ENCODE measurements around the gene LECT2.

The LECT2 gene

DNA sequence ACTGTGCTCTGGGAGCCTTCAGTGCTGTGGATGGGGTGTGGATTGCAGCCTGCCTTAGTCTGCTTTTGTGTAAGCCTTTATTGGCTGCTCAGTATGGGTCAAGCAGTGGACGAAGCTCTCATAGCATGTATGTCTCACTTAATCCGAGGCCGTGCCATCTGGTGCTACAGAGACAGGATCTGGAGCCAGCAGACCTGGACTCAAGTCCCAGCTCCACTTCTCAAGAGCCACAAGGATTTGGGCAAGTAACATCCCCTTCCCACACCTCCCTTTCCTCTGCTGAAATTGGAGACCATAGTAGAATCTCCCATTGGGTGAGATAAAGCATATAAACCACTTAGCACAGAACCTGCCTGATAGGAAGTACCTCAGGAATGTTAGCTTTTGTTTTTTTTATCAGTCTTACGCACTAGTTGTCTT, 23.4 kb upstream of the LECT2 start:
- no peak for DNase-seq (ENCODE audit: low spot score)

DNA sequence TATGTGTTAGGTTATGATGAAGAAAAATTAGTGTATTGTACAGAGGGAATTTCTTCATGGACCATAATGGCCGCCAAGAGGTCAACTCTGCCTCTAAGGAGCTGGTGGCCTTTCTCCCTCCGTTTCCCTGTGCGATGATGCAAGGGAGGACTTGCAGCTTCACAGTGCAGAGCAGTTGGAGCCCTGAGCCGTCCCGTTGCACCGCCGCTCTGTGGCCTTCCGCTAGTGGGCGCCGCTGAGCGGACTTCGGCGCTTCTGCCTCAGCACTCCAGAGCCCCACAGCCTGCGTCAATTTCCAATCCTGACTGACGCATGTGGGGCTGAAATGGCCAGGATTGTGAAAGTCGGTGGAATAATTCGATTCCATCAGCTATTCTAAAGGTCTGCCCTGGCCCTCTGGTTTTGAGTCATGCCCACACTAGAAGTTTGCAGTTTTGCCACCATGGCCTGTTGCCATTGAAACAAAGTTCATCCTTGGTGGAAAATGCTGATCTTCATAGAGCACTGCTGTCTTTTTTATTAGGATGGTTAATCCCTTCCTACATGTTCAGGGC, 22.7 kb upstream of the LECT2 start:
- peak; percentile 34 for DNase-seq (ENCODE audit: low spot score)

DNA sequence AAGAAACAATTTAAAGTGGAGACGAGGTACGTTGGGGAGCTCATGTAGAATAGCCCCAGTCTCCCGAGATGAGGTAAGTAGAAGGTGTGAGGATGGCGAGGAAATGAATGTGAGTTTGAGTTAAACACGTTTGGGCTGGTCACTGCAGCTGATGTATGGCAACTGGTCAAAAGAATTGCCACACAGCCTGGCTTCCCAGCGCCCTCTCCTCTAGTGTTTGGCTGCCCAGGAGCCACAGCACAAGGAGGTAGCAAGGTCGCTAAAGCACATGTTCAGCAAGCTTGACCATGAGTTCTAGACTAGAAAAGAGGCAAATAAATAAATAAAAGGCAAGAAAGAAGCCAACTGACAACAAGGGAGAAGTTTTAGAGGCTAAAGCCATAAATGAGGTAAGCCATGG, 21.4 kb upstream of the LECT2 start:
- no peak for DNase-seq (ENCODE audit: low spot score)

DNA sequence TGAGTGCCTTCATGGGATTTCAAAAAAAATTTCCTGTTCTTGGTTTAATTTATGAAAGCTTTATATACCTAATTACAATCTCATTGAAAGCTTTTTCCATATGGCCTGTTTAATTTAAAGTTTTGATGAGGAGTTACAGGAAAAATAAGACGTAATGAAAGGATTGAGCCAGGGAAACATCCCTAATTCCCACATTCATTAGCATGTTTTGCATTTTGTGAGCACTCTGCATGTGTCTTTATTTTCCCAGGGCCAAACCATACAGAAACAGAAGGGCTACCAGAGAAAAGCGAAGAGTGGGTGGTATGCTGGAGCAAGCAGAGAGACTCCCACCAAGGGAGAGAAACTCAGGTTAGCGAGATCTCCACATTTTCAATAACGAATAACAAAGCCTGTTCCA, 20.3 kb upstream of the LECT2 start:
- no peak for DNase-seq (ENCODE audit: low spot score)

DNA sequence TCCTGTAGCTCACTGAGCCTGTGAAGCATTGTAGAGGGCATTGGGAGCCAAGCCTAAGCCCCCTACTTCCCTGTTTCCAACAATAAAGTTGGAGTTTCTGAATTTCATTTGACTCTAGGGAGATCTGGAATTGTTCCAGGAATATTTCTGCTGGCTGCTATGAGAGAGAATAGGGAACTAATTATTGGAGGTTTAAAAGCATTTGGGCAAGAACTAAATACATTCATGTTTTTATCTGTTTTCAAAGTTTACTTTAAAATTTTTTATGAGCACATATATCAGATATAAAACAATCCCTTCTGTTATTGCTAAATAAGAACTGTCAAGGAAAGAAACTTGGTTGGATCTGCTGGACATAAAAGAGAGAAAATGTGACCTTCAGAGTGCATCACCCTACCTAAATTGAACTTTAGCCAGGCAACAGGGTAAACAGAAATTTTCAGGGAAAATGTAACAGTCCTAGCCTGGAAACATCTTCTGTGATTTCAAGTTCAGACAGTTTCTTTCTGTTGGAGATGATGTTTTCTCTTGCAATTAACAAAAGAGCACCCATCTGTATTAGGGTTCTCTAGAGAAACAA, 19.3 kb upstream of the LECT2 start:
- DNase-seq (ENCODE audit: low spot score): no peak

DNA sequence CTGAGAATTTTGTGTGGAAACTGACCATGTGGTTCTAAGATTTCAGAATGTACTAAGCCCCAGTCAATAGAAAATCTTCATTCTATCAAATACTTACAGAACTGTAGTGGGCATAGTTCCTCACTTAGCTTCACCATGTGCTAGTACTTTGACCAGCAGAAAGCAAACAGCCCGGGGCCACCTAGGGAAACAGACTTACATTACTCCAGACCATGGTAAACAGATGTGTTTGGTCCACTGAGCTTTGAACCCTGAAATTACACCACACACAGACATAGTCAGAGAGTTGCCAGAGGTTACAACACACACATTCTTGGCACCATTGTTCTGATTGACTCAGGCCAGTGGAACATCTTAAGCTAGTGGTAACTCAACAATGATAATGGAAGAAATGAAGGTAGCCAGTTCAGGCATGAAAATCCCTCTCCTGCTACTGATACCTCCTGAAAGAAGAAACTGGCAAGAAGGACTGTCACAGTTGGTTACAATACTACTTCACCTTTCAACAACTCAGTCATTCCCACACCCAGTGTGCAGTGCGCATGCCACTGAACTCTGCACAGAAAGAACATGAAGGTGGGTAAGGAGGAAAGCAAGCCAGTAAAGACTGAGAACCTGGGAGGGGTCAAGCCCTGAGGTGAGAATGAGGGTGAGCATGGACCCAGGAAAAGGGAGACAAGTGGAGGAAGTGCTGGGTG, 18.7 kb upstream of the LECT2 start:
- no peak for DNase-seq (ENCODE audit: low spot score)

DNA sequence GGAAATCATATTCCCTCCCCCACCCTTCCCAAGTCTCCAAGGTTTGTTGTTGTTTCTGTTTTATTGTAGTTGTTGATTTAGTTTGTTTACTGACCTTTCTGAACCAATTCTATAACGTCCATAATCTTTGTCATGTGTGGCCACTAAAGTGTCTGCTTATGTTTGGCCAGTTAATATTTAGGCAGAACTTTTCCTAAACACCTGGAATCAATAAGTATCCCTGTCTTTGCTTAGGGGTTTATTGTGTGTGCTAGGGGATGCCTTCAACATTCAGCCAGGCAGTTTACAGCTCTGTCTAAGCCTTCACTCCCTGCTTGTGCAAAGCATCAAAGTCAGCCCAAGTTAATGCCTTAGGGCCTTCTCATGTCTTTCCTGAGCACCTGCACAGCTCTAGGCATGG, 16.9 kb upstream of the LECT2 start:
- no peak for DNase-seq (ENCODE audit: low spot score)

DNA sequence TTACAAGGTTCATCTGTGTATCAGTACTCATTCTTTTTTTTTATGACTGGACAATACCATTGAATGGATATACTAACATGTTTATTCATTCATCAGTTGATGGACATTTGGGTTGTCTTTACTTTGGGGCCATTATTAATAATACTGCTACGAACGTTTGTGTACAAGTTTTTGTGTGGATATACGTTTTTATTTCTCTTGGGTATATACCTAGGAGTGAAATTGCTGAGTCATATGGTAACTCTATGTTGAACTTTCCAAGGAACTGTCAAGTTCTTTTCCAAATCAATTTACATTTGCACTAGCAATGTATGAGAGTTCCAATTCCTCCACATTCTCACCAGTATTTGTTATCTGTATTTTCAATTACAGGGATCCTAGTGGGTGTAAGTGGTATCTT, 12.0 kb upstream of the LECT2 start:
- DNase-seq (ENCODE audit: low spot score): no peak

DNA sequence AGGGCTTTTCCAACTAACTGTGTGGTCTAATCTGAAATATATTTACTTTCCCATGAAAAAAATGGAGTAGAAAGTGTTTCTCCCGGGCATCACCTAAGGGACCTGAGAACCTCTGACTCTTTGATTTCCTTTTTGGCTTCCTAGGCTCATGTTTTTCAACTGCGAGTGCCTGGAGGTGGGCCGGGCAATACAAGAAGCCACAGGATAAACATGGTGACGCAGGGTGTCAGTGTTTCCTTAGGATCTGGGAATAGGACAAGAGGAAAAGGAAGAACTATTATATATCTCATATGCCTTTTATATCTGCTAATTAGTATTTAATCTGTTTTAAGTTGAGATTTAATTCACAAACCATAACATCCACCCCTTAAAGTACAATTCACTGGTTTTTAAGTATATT, 11.4 kb upstream of the LECT2 start:
- DNase-seq (ENCODE audit: low spot score): no peak

DNA sequence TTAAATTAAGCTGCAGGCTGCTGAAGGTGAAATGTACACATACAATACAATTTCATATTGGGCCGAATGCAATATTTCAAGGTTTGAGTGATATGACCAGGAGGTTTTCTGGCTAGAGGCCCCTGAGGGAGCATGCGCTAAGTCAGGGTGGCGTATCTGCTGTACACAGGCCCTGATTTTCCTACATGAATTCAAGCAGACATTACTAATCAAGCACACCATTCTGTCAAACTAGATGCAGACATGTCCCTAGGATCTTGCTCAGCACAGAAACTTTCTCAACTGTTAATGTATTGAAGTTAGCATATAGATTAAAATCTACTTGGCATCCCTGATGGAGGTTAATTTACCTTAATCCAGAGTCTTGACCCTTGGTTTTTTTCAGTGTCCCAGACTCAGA, 10.7 kb upstream of the LECT2 start:
- no peak for DNase-seq (ENCODE audit: low spot score)

DNA sequence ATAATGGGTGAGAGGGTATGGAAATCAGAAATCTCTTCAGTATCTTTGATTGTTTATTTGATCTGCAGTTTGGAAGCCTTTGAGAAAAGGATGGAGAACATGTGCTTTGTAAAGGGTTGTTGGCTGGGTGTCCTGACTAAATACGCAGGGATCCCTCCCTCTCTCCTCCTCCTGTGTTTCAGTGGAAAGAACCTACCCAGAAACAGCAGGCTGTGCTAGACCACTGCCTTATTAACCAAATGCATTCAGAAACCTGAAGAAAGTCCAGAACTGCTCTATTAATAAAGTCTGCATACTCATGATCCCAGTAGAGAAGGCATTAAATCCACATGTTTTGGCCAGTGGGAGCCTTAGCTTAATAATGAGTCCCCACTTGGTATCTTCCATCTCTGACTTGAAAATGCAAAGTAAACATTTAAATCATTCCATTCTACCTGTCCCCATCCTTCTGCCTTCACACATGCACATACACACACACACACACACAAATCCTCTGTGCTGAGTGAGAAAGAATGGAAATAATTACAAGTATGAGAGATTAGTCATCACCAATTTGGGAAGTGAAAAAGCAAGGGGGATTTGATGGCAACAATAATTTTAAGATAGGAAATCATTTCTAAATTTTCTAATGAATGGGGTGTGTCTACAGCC, 10.0 kb upstream of the LECT2 start:
- no peak for DNase-seq (ENCODE audit: low spot score)

DNA sequence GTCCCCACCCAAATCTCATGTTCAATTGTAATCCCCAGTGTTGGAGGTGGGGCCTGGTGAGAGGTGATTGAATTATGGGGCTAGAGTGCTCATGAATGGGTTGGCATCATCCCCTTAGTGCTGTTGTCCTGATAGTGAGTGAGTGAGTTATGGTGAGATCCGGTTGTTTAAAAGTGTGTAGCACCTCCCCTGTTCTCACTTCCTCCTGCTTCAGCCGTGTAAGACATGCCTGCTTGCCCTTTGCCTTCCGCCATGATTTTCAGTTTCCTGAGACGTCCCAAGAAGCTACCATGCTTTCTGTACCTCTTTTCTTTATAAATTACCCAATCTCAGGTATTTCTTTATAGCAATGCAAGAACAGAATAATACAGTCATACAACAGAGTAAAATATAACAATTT, 742 bp upstream of the LECT2 start:
- DNase-seq (ENCODE audit: low spot score): no peak

DNA sequence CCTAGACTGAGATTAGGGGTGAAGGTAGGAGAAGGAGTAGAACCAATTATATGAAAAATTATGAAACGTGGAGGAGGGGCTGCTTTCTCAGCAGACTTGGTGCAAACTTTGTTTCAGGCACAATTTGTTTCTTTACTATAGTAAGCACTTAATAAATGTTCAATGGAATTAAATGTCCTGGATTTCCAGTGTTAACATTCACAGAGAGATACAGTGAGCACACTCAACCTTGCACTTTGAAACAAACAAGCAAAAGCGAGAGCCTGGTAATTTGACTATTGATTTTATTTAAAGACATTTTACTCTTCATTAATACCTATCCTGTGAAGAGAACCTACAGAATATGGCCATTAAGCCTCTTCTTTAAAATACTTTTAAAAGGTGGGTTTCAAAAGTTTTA, 933 bp downstream of the LECT2 start:
- no peak for DNase-seq (ENCODE audit: low spot score)

DNA sequence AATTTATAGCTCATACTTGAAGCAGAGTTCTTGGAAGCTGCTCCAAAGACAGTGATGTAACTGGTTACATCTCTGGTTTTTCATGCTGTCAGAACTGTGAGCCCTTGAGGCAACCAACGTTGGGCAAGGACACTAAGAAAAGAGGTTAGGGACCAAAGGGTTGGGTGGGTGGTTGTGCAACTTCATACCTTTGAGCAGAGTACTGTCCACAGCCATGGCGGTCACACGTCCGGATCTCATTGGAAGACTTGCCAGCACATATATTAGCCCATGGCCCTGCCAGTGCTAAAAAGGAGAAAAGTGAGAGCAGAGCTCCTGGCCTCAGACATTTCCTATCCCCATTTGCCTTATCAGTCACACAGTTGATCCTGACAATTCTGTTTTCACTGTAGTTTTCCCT, 2.1 kb downstream of the LECT2 start:
- no peak for DNase-seq (ENCODE audit: low spot score)

DNA sequence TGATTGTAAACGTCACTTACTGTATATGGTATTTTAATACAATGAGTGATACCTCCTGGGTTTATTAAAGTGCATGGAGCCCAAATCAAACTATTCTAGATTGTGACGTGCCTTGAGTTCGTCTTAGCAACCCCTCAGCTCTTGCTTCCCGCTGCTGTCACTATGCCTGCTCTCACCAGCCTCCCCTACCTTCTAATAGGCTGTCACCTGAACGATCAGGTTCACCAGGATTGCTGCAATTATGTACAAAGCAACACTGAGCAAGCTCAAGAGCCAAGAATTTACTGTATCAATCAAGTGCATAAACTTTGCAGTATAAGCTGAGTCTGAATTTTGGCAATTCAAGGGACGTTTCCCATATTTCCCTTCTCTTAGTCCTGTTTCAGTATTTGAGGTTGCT, 3.0 kb downstream of the LECT2 start:
- no peak for DNase-seq (ENCODE audit: low spot score)

DNA sequence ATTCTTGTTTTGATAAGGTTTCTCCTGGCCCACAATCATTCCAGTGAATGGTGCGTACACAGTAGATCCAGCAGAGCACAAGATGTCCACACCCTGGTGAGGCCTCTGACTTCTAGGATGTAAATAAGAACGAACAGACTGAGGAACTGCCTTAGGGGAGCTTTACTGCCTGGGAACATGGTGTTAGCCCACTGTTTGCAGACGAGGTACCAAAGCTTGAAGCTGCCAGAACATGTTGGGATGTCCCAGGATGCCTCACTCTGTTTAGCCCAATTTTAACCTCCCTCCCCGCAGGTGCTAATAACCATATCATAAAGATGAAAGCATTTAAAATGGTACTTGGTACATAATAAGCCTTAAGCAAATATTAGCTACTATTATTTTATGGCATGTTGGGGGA, 3.5 kb downstream of the LECT2 start:
- no peak for DNase-seq (ENCODE audit: low spot score)

DNA sequence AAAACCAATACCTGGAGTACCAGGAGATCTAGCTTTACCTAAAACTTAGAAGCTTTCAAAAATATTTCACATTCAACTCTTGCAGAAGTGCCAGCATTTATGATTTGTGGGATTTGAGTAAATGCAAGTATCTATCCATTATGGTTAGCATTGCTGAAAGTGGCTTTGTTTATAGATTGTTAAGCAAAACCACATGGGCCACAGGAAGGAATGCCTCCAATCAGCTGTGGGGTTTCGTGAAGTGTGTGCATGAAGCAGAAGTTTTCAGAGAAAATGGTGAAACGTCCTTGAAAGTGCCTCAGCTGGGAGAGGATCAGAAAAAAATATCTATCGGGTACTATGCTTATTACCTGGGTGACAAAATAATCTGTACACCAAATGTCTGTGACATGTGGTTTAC, 4.2 kb downstream of the LECT2 start:
- DNase-seq (ENCODE audit: low spot score): no peak

DNA sequence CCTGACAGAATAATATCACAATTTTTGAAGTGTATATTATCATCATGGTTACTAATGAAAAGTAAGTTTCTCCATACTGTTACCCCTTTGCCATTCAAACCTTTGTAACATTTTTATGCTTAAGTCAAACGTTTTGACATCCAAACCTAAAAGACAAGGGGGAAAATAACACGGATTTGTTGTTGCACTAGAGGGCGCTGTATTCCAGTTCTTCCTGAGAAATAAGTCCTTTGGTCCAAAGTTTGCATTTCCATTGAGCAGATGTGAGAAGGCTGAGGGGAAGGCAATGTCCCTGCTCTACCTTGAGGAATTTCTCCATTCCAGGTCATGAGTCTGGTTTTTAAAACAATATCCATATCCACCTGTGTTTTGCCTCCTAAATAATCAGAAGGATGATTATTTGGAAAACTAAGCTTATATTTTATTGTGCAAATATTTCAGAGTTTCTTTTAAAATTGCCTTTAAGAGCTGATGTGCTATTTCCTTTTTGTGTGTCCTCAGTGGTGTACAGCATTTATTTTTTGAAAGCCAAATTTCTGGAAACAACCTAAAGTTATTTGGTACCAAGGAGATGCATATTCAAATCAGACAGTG, 9.7 kb downstream of the LECT2 start:
- peak; percentile 16 for DNase-seq (ENCODE audit: low spot score)

DNA sequence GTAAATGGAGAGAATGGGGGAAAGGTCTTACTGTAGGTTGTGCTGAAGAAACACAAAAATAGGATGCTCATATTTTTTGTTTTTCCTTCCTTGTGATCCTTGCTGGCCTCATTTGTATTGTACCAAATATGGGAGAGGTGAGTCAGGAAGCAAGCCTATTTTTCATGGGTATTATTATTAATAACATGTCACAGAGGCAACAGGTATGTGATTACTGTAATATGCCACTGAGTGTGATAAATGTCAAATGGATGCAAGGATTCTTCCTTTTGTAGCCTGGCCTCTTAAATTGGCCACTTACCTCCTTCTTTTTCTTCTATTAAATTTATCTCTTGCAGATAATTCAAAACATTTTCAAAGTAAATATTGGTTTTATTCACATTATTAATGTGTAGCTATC, 10.2 kb downstream of the LECT2 start:
- DNase-seq (ENCODE audit: low spot score): no peak

DNA sequence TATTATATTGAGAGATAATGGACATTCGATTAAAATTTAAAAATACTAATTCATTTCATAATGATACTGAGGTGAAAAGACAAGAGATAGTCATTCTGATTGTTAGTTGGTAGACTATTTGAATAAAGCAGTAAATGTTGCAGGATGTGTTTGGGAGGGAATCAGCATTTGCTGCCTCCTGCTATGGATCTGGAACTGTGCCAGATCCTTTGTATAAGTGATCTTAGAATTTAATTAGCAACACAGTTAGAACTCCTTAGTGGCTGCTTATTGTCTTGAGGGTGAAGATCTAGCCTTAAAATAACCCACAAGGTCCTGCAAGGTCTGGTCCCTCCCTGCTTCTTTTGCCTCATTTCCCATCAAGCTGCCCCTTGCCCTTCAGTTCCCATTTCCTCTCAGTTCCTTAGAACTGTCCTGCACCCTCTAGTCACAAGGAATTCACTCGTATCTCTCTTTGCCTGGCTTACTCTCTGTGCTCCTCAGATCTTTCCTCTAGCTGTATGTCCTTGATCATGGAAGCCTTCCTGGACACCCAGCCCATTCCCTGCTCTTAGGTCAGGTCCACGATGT, 12.5 kb downstream of the LECT2 start:
- DNase-seq (ENCODE audit: low spot score): no peak

DNA sequence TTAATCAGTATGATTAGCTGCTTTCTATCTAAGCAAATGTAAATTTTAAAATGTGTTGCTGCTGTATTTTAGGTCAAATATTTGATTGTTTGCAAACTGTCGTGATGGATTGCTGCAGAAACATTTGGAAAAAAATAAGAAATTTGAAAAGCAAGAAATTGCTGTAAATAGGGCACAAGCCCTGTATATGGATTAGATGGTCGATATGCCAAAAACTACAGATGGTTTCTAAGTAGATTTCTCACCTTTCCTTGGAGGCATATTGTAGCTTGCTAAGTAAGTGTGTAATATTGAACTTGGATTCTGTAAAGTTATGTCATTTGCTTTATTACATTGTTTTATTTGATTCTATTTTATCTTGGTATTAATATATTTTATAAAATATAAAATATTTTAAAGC, 13.1 kb downstream of the LECT2 start:
- DNase-seq (ENCODE audit: low spot score): no peak

DNA sequence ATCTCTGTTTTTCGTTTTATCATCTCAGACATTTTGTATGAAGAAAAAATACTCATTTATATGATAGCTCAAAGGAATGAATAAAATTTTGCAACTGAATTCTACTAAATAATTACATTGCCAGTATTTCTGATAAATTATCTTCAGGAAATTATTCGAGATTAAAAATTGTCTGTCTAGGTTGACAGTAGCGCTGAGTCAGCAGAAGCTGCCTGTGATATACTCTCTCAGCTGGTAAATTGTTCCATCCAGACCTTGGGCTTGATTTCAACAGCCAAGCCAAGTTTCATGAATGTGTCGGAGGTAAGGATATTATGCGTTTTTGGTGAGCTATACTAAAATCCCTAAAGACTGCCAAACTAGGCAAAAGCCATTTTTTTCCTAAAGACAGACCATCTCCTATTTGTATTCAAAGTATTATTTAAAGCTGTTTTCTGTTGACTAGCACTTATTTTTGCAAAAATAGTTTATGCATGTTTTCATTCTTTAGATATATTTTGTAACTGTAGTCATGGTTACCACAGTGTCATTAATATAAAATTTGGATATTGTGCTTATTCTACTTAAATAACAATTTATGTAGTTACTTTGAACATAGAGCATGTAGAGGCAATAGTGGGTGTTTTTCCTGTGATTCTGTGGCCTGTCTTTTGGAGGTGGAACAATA, 17.4 kb downstream of the LECT2 start:
- DNase-seq (ENCODE audit: low spot score): no peak

Measured in CD4-positive, alpha-beta T cell treated with Interleukin-6 at 100 ng/mL for 8 hours (primary cell).